Endothelial cell (in vitro differentiated cells): ENCODE measurements around the gene ST3GAL4. TPM values are rescaled to one million over a fixed set of nuclear protein-coding genes. Genes with fewer than 3 reads are reported as not detected.
"Not testable (repeated sequence)": the region's sequence is repeated elsewhere in the genome, so short reads cannot be mapped to it uniquely, and the experiment has no call there.

Experiments
- DNase-seq: peaks from one replicate; pipeline ENCODE4 v3.0.0; 2021; ENCODE audit warnings: low spot score
- H3K27ac Mint-ChIP-seq: one replicate; pipeline ENCODE4 v1.8.0; 2021; ENCODE audit warnings: mixed read lengths, inconsistent platforms; ENCODE audit not compliant: unreplicated experiment
- H3K27me3 Mint-ChIP-seq: one replicate; pipeline ENCODE4 v1.8.0; 2021; ENCODE audit warnings: mild to moderate bottlenecking, moderate library complexity, mixed read lengths, inconsistent platforms; ENCODE audit not compliant: unreplicated experiment
- H3K36me3 Mint-ChIP-seq: one replicate; pipeline ENCODE4 v1.8.0; 2021; ENCODE audit warnings: mild to moderate bottlenecking, low read depth, mixed read lengths, inconsistent platforms; ENCODE audit not compliant: unreplicated experiment
- H3K4me1 Mint-ChIP-seq: one replicate; pipeline ENCODE4 v1.8.0; 2021; ENCODE audit warnings: mild to moderate bottlenecking, mixed read lengths, inconsistent platforms; ENCODE audit not compliant: unreplicated experiment
- H3K4me3 Mint-ChIP-seq: one replicate; pipeline ENCODE4 v1.8.0; 2021; ENCODE audit warnings: mild to moderate bottlenecking, mixed read lengths, inconsistent platforms; ENCODE audit not compliant: unreplicated experiment
- H3K9me3 Mint-ChIP-seq: one replicate; pipeline ENCODE4 v1.8.0; 2021; ENCODE audit warnings: mixed read lengths, inconsistent platforms; ENCODE audit not compliant: unreplicated experiment
- CTCF ChIP-seq: fragments of 200-600 bp; sonication (generic); IDR thresholded peaks from one replicate; pipeline ENCODE4 v1.5.0; 2021; ENCODE audit warnings: antibody characterized with exemption; ENCODE audit not compliant: unreplicated experiment
- total RNA-seq: library from RNA; stranded (reverse); fragmentation: NEBNext Ultra II Directional; extraction: Animal tissue kit (Norgen Biotek cat#: 25700); gene quantifications from one replicate; pipeline ENCODE4 v1.2.1, GENCODE V29; 2021; ENCODE audit not compliant: unreplicated experiment

ST3GAL4 gene
- total RNA-seq, 1 donor from 2014 or later: 25.9 TPM

- no peak overlapping the region for H3K27ac Mint-ChIP-seq
- no peak for TF ChIP-seq CTCF
- no peaks in the 10 kb centered on the region for H3K36me3 Mint-ChIP-seq
- DNase-seq: no peak
- no peaks in the 10 kb centered on the region for H3K27me3 Mint-ChIP-seq
- H3K9me3 Mint-ChIP-seq: no peaks in the 10 kb centered on the region
- no peak overlapping the region for H3K4me3 Mint-ChIP-seq
- peaks cover 16% of the 10 kb centered on the region for H3K4me1 Mint-ChIP-seq
These were observed 10.8 kb downstream of the ST3GAL4 start for GRCh38 chr11:126366064-126366822.

GRCh38 chr11:126366823-126367654, 11.6 kb downstream of the ST3GAL4 start:
- H3K27ac Mint-ChIP-seq, H3K36me3 Mint-ChIP-seq, H3K9me3 Mint-ChIP-seq, H3K27me3 Mint-ChIP-seq, H3K4me3 Mint-ChIP-seq, DNase-seq: not testable (repeated sequence)
- H3K4me1 Mint-ChIP-seq: peaks cover 16% of the 10 kb centered on the region

GRCh38 chr11:126367806-126368205, 12.3 kb downstream of the ST3GAL4 start:
- H3K9me3 Mint-ChIP-seq, H3K36me3 Mint-ChIP-seq, H3K27ac Mint-ChIP-seq, H3K4me3 Mint-ChIP-seq, DNase-seq, H3K27me3 Mint-ChIP-seq: not testable (repeated sequence)
- peaks cover 16% of the 10 kb centered on the region for H3K4me1 Mint-ChIP-seq

- H3K27ac Mint-ChIP-seq, H3K4me3 Mint-ChIP-seq, H3K36me3 Mint-ChIP-seq, H3K27me3 Mint-ChIP-seq, DNase-seq, H3K9me3 Mint-ChIP-seq: not testable (repeated sequence)
- peaks cover 12% of the 10 kb centered on the region for H3K4me1 Mint-ChIP-seq
These were observed 13.0 kb downstream of the ST3GAL4 start for GRCh38 chr11:126368336-126369119.

- no peak overlapping the region for H3K4me3 Mint-ChIP-seq
These were observed 14.5 kb downstream of the ST3GAL4 start for GRCh38 chr11:126370016-126370415.

More at GRCh38 chr11:126370016-126370415, 14.5 kb downstream of the ST3GAL4 start:
- Mint-ChIP-seq H3K9me3 (no peaks in the 10 kb centered on the region), H3K27me3 (no peaks in the 10 kb centered on the region), H3K27ac (no peak overlapping the region), H3K4me1 (peaks cover 14% of the 10 kb centered on the region), H3K36me3 (no peaks in the 10 kb centered on the region)
- no peak for DNase-seq
- no peak for TF ChIP-seq CTCF
